ENCODE results near the gene ST3GAL4.

ST3GAL4 gene

DNA sequence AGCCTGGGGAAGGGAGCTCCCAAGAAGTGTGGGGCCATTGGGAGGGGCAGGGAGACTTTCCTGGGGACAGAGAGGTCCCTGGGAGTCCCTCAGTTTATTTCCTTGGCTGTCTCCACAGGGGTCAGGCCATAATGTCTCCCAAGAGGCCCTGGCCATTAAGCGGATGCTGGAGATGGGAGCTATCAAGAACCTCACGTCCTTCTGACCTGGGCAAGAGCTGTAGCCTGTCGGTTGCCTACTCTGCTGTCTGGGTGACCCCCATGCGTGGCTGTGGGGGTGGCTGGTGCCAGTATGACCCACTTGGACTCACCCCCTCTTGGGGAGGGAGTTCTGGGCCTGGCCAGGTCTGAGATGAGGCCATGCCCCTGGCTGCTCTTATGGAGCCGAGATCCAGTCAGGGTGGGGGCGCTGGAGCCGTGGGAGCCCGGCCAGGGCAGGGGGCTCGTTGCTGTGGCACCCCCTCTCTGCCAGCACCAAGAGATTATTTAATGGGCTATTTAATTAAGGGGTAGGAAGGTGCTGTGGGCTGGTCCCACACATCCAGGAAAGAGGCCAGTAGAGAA lies 58.4 kb downstream of the ST3GAL4 start:
- TF ChIP-seq, protein P1, sequence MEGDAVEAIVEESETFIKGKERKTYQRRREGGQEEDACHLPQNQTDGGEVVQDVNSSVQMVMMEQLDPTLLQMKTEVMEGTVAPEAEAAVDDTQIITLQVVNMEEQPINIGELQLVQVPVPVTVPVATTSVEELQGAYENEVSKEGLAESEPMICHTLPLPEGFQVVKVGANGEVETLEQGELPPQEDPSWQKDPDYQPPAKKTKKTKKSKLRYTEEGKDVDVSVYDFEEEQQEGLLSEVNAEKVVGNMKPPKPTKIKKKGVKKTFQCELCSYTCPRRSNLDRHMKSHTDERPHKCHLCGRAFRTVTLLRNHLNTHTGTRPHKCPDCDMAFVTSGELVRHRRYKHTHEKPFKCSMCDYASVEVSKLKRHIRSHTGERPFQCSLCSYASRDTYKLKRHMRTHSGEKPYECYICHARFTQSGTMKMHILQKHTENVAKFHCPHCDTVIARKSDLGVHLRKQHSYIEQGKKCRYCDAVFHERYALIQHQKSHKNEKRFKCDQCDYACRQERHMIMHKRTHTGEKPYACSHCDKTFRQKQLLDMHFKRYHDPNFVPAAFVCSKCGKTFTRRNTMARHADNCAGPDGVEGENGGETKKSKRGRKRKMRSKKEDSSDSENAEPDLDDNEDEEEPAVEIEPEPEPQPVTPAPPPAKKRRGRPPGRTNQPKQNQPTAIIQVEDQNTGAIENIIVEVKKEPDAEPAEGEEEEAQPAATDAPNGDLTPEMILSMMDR (IDR thresholded peaks at IDR 0.05): no peak

DNA sequence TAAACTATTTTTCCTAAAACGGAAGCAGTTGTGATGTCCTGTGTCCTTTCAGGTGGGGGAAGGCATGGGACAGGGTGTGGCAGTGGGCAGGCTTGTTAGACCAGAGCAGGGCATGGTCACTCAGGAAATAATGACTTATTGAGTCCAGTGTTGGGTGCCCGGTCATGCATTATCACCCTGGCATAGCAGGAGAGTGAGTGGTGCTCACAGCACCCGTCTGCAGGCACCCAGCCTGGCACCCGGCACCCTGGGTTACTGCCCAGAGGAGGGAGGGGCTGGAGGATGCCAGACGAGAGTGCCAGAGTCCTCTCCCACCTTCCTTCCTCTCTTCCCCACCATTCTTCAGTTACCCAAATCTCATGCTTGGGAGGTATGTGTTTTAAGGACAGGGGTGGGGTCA lies 59.1 kb downstream of the ST3GAL4 start:
- TF ChIP-seq, protein P1 (IDR thresholded peaks at IDR 0.05): no peak

DNA sequence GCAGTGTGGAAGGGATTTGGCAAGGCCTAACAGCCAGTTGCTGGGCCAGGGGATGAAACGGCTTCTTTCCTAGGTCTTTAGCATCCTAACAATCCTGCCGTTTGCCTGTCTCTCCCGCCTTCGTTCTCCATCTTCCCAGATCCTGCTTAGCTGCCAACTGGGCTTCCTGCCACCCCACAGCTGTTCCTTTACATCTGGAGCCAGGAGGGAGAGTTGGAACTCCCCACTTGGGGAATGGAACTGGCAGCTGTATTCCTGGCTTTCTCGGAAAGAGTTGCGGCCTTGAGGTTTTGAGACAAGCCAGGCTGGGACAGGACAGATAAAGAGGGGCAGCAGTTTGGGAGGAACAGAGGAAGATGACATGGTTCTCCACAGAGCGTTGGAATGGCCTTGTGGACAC lies 59.6 kb downstream of the ST3GAL4 start:
- TF ChIP-seq, protein P1 (IDR thresholded peaks at IDR 0.05): no peak

DNA sequence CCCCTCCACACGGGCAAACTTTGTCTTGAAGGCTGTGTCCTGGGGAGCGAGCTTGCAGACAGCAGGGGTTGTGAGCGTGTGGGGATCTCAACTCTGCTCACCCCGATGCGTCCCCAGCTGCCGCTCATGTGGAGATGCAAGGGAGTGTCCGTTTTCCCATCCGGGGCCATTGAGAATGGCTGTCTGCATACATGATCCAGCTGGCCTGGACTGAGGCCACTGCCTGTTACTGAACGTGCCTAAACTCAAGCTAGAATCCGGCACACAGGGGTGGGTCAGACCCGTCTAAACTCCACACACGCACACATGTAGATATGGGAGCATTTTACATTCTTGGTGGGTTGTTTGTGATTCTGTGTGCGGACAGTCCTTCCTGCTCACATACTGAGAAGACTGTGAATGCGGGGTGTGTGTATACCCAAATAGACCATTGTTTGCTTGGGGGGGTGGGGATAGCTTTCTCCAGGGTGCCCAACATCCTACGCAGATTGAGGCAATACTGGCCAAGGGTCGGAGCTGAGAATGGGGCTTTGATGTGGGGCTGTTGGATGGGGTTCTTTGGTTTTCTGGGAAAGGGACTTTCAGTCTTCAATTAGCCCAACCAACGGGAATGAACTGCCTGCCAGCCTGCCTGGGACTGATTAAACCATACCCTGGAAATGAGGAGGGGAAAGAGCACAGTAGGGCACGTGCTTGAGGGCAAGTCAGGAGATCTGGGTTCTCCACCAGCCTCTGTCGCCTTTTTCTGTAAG lies 60.4 kb downstream of the ST3GAL4 start:
- TF ChIP-seq, protein P1 (IDR thresholded peaks at IDR 0.05): no peak

DNA sequence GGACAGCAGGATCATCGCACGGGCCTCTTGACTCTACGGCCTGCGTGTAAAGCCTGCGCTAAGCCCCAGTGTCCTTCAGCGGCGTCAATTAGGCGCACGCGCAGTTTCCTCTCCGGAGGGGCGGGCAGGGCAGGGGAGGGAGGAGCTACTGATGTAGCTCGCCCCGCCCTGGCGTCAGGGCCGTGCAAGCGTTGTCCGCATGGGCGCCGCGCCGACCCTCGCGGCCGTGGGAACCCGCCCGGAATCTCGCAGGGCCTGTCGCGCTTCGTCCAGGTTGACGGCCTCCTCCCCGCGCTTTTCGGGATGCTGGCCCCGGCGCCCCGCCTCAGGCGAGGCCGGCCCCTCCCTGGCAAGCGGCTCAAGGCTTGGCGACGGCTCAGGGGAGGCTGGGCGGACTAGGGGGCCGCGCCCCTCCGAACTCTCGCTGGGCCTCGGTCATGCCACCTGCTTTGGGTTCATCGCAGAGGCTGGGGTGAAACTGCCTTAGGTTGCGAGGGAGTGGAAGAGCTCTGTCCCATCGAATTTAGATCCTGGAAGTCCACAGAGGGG lies 61.1 kb downstream of the ST3GAL4 start:
- TF ChIP-seq, protein P1 (IDR thresholded peaks at IDR 0.05): no peak

DNA sequence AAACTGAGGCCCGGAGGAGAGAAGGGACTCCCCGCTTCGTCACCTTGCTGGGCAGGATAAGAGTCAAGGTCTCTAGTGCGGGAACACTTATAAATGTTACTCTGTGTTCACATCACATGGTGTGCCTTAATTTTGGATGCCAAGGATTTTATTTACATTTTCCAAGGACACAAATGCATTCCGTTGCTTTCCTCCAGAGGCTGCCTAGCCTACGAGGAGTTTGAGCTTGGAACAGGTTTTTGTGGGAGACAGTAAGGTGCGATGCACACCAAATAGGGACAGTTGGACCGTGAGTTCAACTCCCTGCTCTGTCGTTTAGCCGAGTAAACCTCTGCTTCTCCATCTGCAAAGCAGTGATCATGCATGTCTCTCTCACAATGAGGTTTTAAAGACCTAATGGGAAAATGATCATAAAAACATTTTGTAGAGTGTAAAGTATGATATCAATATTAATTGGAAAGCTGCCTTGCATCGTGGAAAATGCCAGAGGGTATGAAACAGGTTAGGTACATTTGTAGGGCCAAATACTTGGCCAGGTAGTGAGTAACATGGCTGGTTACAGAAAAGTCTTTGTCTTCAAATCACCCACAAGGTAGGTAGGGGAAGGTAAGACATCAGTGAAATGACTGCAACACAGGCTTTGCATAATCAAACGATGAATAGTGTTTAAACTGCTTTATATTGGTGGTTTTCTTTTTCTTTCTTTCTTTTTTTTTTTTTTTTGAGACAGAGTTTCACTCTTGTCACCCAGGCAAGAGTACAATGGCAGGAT lies 61.8 kb downstream of the ST3GAL4 start:
- TF ChIP-seq, protein P1 (IDR thresholded peaks at IDR 0.05): no peak

DNA sequence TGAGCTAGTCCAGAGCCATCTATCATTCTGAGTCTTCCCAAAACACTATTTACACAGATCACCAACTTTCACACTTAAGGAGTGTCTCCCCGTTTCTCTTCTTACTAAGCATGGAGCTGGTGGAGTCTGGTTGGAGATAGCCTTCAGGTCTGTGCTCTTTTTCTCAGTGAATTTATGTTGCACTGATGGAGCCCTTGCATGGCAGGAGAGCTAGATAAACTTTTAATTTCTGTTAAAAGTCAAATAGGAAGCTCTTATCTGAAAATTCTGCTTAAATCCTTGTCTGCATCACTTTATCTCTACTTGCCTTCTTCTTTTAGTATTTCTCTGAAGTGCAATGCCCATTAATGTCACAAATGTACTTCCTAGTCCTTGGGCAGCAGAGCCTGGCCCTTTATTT lies 63.4 kb downstream of the ST3GAL4 start:
- TF ChIP-seq, protein P1 (IDR thresholded peaks at IDR 0.05): no peak

All from LNCAP (cell line).